ENCODE measurements around the gene KLHL8. TPM values are rescaled to one million over a fixed set of nuclear protein-coding genes. Genes with fewer than 3 reads are reported as not detected.

Gene KLHL8
- polyA plus RNA-seq = 15.9 TPM
- long read RNA-seq, donor 1, full-length matches to known transcripts = 2 of 19 reads
- long read RNA-seq, donor 1, partial matches to known transcripts = 17 of 19 reads
- long read RNA-seq, donor 1, other reads (novel, unspliced or antisense) = 0 of 19 reads
- long read RNA-seq, donor 2, full-length matches to known transcripts = 2 of 2 reads
- long read RNA-seq, donor 2, partial matches to known transcripts = 0 of 2 reads
- long read RNA-seq, donor 2, other reads (novel, unspliced or antisense) = 0 of 2 reads
- long read RNA-seq, donor 3, full-length matches to known transcripts = 2 of 2 reads
- long read RNA-seq, donor 3, partial matches to known transcripts = 0 of 2 reads
- long read RNA-seq, donor 3, other reads (novel, unspliced or antisense) = 0 of 2 reads
- long read RNA-seq, donor 4, full-length matches to known transcripts = 1 of 1 reads
- long read RNA-seq, donor 4, partial matches to known transcripts = 0 of 1 reads
- long read RNA-seq, donor 4, other reads (novel, unspliced or antisense) = 0 of 1 reads
- long read RNA-seq, donor 5, full-length matches to known transcripts = 2 of 2 reads
- long read RNA-seq, donor 5, partial matches to known transcripts = 0 of 2 reads
- long read RNA-seq, donor 5, other reads (novel, unspliced or antisense) = 0 of 2 reads
- long read RNA-seq, donor 6, full-length matches to known transcripts = 3 of 3 reads
- long read RNA-seq, donor 6, partial matches to known transcripts = 0 of 3 reads
- long read RNA-seq, donor 6, other reads (novel, unspliced or antisense) = 0 of 3 reads
- long read RNA-seq, donor 7, full-length matches to known transcripts = 1 of 1 reads
- long read RNA-seq, donor 7, partial matches to known transcripts = 0 of 1 reads
- long read RNA-seq, donor 7, other reads (novel, unspliced or antisense) = 0 of 1 reads
- long read RNA-seq, donor 8, full-length matches to known transcripts = 4 of 4 reads
- long read RNA-seq, donor 8, partial matches to known transcripts = 0 of 4 reads
- long read RNA-seq, donor 8, other reads (novel, unspliced or antisense) = 0 of 4 reads
- long read RNA-seq, donor 9, full-length matches to known transcripts = 5 of 5 reads
- long read RNA-seq, donor 9, partial matches to known transcripts = 0 of 5 reads
- long read RNA-seq, donor 9, other reads (novel, unspliced or antisense) = 0 of 5 reads
- long read RNA-seq, donor 10, full-length matches to known transcripts = 6 of 6 reads
- long read RNA-seq, donor 10, partial matches to known transcripts = 0 of 6 reads
- long read RNA-seq, donor 10, other reads (novel, unspliced or antisense) = 0 of 6 reads
- long read RNA-seq, donor 11, full-length matches to known transcripts = 5 of 5 reads
- long read RNA-seq, donor 11, partial matches to known transcripts = 0 of 5 reads
- long read RNA-seq, donor 11, other reads (novel, unspliced or antisense) = 0 of 5 reads

- Histone ChIP-seq H3K9me3 (ENCODE audit: control insufficient read depth, low read depth, low read length) (no peaks in the 10 kb centered on the region), H3K4me1 (ENCODE audit: control insufficient read depth, insufficient read depth, low read length) (peaks cover 6% of the 10 kb centered on the region), H3K27me3 (ENCODE audit: control insufficient read depth, insufficient read depth, low read length) (no peaks in the 10 kb centered on the region), H3K27ac (ENCODE audit: low read length) (peak within 1 kb of the TSS; percentile 93), H3K4me3 (ENCODE audit: low read length) (peak within 1 kb of the TSS; percentile 83), H3K36me3 (ENCODE audit: control insufficient read depth, insufficient read depth, low read length) (no peaks in the 10 kb centered on the region)
- no CpG with 5 or more reads among the region's 70 CpGs for whole genome bisulfite sequencing (ENCODE audit: insufficient coverage, low lambda C conversion rate)
- DNase-seq = peak; percentile 84 to 92
Measured at GRCh38 chr4:87220094-87220822, at the start of gene KLHL8. KLHL8 (minus strand) TSS chr4:87220618; CDS start chr4:87195539, 25,079 bp downstream.

GRCh38 chr4:87270144-87270543 is 49.7 kb upstream of the KLHL8 start:
- Histone ChIP-seq H3K4me1 (ENCODE audit: control insufficient read depth, insufficient read depth, low read length) (peaks cover 2% of the 10 kb centered on the region), H3K9me3 (ENCODE audit: control insufficient read depth, low read depth, low read length) (no peaks in the 10 kb centered on the region), H3K4me3 (ENCODE audit: low read length) (no peak overlapping the region), H3K27ac (ENCODE audit: low read length) (no peak overlapping the region), H3K27me3 (ENCODE audit: control insufficient read depth, insufficient read depth, low read length) (no peaks in the 10 kb centered on the region), H3K36me3 (ENCODE audit: control insufficient read depth, insufficient read depth, low read length) (no peaks in the 10 kb centered on the region)
- DNase-seq = peak; percentile 17 to 34
- no CpG with 5 or more reads among the region's 3 CpGs for WGBS (ENCODE audit: insufficient coverage, low lambda C conversion rate)

GRCh38 chr4:87268411-87268810 is 48.0 kb upstream of the KLHL8 start:
- H3K9me3 ChIP-seq (ENCODE audit: control insufficient read depth, low read depth, low read length) = no peaks in the 10 kb centered on the region
- no peak for DNase-seq
- no peak overlapping the region for H3K27ac ChIP-seq (ENCODE audit: low read length)
- H3K4me1 ChIP-seq (ENCODE audit: control insufficient read depth, insufficient read depth, low read length) = no peaks in the 10 kb centered on the region
- no peaks in the 10 kb centered on the region for H3K36me3 ChIP-seq (ENCODE audit: control insufficient read depth, insufficient read depth, low read length)
- H3K27me3 ChIP-seq (ENCODE audit: control insufficient read depth, insufficient read depth, low read length) = no peaks in the 10 kb centered on the region
- H3K4me3 ChIP-seq (ENCODE audit: low read length) = no peak overlapping the region
- no CpG with 5 or more reads among the region's 5 CpGs for WGBS (ENCODE audit: insufficient coverage, low lambda C conversion rate)

- Histone ChIP-seq H3K27ac (ENCODE audit: low read length) (no peak overlapping the region), H3K4me3 (ENCODE audit: low read length) (no peak overlapping the region), H3K4me1 (ENCODE audit: control insufficient read depth, insufficient read depth, low read length) (no peaks in the 10 kb centered on the region), H3K9me3 (ENCODE audit: control insufficient read depth, low read depth, low read length) (no peaks in the 10 kb centered on the region), H3K27me3 (ENCODE audit: control insufficient read depth, insufficient read depth, low read length) (no peaks in the 10 kb centered on the region), H3K36me3 (ENCODE audit: control insufficient read depth, insufficient read depth, low read length) (no peaks in the 10 kb centered on the region)
- WGBS (ENCODE audit: insufficient coverage, low lambda C conversion rate) = 100% methylated on average over 1 of the region's 3 CpGs
- DNase-seq = no peak
Measured at GRCh38 chr4:87266986-87267385, 46.6 kb upstream of the KLHL8 start.

GRCh38 chr4:87262886-87263285 is 42.5 kb upstream of the KLHL8 start:
- Histone ChIP-seq H3K27ac (ENCODE audit: low read length) (no peak overlapping the region), H3K27me3 (ENCODE audit: control insufficient read depth, insufficient read depth, low read length) (no peaks in the 10 kb centered on the region), H3K4me3 (ENCODE audit: low read length) (no peak overlapping the region), H3K36me3 (ENCODE audit: control insufficient read depth, insufficient read depth, low read length) (no peaks in the 10 kb centered on the region), H3K4me1 (ENCODE audit: control insufficient read depth, insufficient read depth, low read length) (no peaks in the 10 kb centered on the region), H3K9me3 (ENCODE audit: control insufficient read depth, low read depth, low read length) (no peaks in the 10 kb centered on the region)
- WGBS (ENCODE audit: insufficient coverage, low lambda C conversion rate) = no CpG with 5 or more reads among the region's 1 CpG
- no peak for DNase-seq

GRCh38 chr4:87260477-87260876 is 40.1 kb upstream of the KLHL8 start:
- Histone ChIP-seq H3K36me3 (ENCODE audit: control insufficient read depth, insufficient read depth, low read length) (no peaks in the 10 kb centered on the region), H3K4me1 (ENCODE audit: control insufficient read depth, insufficient read depth, low read length) (no peaks in the 10 kb centered on the region), H3K9me3 (ENCODE audit: control insufficient read depth, low read depth, low read length) (no peaks in the 10 kb centered on the region), H3K27me3 (ENCODE audit: control insufficient read depth, insufficient read depth, low read length) (no peaks in the 10 kb centered on the region), H3K27ac (ENCODE audit: low read length) (no peak overlapping the region), H3K4me3 (ENCODE audit: low read length) (no peak overlapping the region)
- 67% methylated on average over 1 of the region's 2 CpGs for WGBS (ENCODE audit: insufficient coverage, low lambda C conversion rate)
- DNase-seq = no peak

- WGBS (ENCODE audit: insufficient coverage, low lambda C conversion rate) = 80% methylated on average over 1 of the region's 2 CpGs
- no peak for DNase-seq
- no peaks in the 10 kb centered on the region for H3K4me1 ChIP-seq (ENCODE audit: control insufficient read depth, insufficient read depth, low read length)
- no peaks in the 10 kb centered on the region for H3K27me3 ChIP-seq (ENCODE audit: control insufficient read depth, insufficient read depth, low read length)
- H3K4me3 ChIP-seq (ENCODE audit: low read length) = no peak overlapping the region
- no peaks in the 10 kb centered on the region for H3K9me3 ChIP-seq (ENCODE audit: control insufficient read depth, low read depth, low read length)
- H3K36me3 ChIP-seq (ENCODE audit: control insufficient read depth, insufficient read depth, low read length) = no peaks in the 10 kb centered on the region
- H3K27ac ChIP-seq (ENCODE audit: low read length) = no peak overlapping the region
Measured at GRCh38 chr4:87258677-87259076, 38.3 kb upstream of the KLHL8 start.

- no peak overlapping the region for H3K4me3 ChIP-seq (ENCODE audit: low read length)
- H3K36me3 ChIP-seq (ENCODE audit: control insufficient read depth, insufficient read depth, low read length) = no peaks in the 10 kb centered on the region
- H3K9me3 ChIP-seq (ENCODE audit: control insufficient read depth, low read depth, low read length) = no peaks in the 10 kb centered on the region
- no peaks in the 10 kb centered on the region for H3K4me1 ChIP-seq (ENCODE audit: control insufficient read depth, insufficient read depth, low read length)
- no CpG with 5 or more reads among the region's 3 CpGs for WGBS (ENCODE audit: insufficient coverage, low lambda C conversion rate)
- no peak for DNase-seq
- no peak overlapping the region for H3K27ac ChIP-seq (ENCODE audit: low read length)
- no peaks in the 10 kb centered on the region for H3K27me3 ChIP-seq (ENCODE audit: control insufficient read depth, insufficient read depth, low read length)
Measured at GRCh38 chr4:87257523-87257922, 37.1 kb upstream of the KLHL8 start.

- Histone ChIP-seq H3K27me3 (ENCODE audit: control insufficient read depth, insufficient read depth, low read length) (no peaks in the 10 kb centered on the region), H3K36me3 (ENCODE audit: control insufficient read depth, insufficient read depth, low read length) (no peaks in the 10 kb centered on the region), H3K27ac (ENCODE audit: low read length) (no peak overlapping the region), H3K4me1 (ENCODE audit: control insufficient read depth, insufficient read depth, low read length) (no peaks in the 10 kb centered on the region), H3K9me3 (ENCODE audit: control insufficient read depth, low read depth, low read length) (no peaks in the 10 kb centered on the region), H3K4me3 (ENCODE audit: low read length) (no peak overlapping the region)
- no peak for DNase-seq
- 100% methylated on average over 1 of the region's 1 CpG for WGBS (ENCODE audit: insufficient coverage, low lambda C conversion rate)
Measured at GRCh38 chr4:87255755-87256154, 35.3 kb upstream of the KLHL8 start.

All from large intestine (tissue), 12 donors.